Left lobe of liver (tissue), 2 donors: ENCODE data around the gene AFAP1L2. TPM values are rescaled to one million over a fixed set of nuclear protein-coding genes. Genes with fewer than 3 reads are reported as not detected.
A peak's percentile ranks its signal among the peaks of the same experiment; 100 is the strongest.

ENCODE experiments used
- ATAC-seq: fragments of 200-7000 bp; cut with Tn5 transposase; one replicate; pipeline ENCODE4 v1.9.1; 2020; ENCODE audit warnings: mild to moderate bottlenecking, moderate library complexity
- DNase-seq: peaks from one replicate; pipeline ENCODE4 v3.0.0-alpha.2; 2020; ENCODE audit warnings: low spot score
- total RNA-seq: library from RNA; stranded (reverse); gene quantifications from one replicate; pipeline ENCODE4 v1.2.1, GENCODE V29; 2021
- donor health status: DM: no; HTN: no; CAD: no; lungs with moderate emphysema.
- donor health status: DM: no; HTN: yes; CAD: no.

Gene AFAP1L2, protein sequence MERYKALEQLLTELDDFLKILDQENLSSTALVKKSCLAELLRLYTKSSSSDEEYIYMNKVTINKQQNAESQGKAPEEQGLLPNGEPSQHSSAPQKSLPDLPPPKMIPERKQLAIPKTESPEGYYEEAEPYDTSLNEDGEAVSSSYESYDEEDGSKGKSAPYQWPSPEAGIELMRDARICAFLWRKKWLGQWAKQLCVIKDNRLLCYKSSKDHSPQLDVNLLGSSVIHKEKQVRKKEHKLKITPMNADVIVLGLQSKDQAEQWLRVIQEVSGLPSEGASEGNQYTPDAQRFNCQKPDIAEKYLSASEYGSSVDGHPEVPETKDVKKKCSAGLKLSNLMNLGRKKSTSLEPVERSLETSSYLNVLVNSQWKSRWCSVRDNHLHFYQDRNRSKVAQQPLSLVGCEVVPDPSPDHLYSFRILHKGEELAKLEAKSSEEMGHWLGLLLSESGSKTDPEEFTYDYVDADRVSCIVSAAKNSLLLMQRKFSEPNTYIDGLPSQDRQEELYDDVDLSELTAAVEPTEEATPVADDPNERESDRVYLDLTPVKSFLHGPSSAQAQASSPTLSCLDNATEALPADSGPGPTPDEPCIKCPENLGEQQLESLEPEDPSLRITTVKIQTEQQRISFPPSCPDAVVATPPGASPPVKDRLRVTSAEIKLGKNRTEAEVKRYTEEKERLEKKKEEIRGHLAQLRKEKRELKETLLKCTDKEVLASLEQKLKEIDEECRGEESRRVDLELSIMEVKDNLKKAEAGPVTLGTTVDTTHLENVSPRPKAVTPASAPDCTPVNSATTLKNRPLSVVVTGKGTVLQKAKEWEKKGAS
- total RNA-seq: 1.3 TPM

GRCh38 chr10:114404171-114405010 lies at the start of gene AFAP1L2:
AFAP1L2 (minus strand) TSS chr10:114404502; CDS start chr10:114404455, 47 bp downstream.
- DNase-seq (no peak), ATAC-seq (peak; percentile 95)

GRCh38 chr10:114453576-114453975 lies 49.3 kb upstream of the AFAP1L2 start:
- no peak for ATAC-seq
- DNase-seq: no peak

GRCh38 chr10:114448897-114449296 lies 44.6 kb upstream of the AFAP1L2 start:
- ATAC-seq (peak; percentile 57), DNase-seq (no peak)

- ATAC-seq (no peak), DNase-seq (no peak)
These were observed 41.0 kb upstream of the AFAP1L2 start for GRCh38 chr10:114445332-114445731.

- ATAC-seq (no peak), DNase-seq (no peak)
These were observed 40.5 kb upstream of the AFAP1L2 start for GRCh38 chr10:114444819-114445218.

GRCh38 chr10:114442091-114442630 lies 37.9 kb upstream of the AFAP1L2 start:
- no peak for ATAC-seq
- DNase-seq: no peak

DNA sequence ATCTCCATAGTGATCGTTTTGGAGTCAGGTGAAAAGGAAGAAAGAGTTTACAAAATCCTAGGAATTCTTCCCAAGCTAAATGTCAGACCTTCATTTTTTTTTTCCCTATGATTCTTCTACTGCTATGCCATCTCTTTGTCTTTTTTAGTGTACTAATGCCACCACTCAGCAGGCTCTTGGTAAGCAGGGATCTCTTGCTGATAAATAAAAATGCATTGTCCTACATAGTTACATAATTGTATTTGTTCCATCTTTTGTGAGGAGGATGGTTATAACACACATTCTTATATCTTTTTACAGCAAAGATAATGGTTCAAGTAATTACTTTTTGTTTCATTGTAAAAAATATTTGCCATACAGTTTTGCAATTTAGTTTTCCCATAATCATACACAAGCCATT lies 36.8 kb upstream of the AFAP1L2 start:
- no peak for ATAC-seq

DNA sequence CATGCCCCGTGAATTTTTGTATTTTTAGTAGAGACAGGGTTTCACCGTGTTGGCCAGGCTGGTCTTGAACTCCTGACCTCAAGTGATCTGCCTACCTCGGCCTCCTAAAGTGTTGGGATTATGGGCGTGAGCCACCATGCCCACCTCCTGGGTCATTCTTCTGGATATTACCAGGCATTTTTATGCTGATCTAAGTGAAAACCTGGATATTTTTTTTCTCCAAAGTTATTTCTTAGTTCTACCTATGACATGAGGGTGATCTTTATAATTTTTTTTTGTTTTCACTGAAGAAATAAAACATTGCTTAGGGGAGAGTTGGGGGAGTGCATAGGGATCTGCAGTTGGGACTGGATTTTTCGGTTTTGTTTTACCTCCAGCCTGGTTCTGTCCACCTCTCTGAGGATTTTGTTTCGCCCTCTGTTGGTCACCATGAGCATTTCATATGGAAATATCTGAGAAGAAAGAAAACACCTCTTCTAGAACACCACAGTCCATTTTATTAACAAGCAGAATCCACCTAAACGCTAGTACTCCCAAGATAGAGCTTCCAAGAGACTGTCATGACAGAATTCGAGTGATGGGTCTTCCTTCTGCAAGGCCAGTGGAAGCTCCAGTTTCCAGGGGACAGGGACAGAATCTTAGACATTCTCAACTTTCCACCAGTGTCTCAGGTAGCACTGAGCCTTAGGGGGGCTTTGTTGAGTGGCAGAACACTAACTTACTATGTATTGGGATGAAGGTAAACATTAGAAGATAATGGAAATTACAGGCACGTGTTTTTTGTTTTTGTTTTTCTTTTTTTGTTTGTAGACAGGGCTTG lies 33.4 kb upstream of the AFAP1L2 start:
- ATAC-seq (peak; percentile 29), DNase-seq (no peak)

More for the DNA sequence above, 36.8 kb upstream of the AFAP1L2 start:
- no peak for DNase-seq

GRCh38 chr10:114436941-114437340 lies 32.6 kb upstream of the AFAP1L2 start:
- DNase-seq (no peak), ATAC-seq (no peak)

DNA sequence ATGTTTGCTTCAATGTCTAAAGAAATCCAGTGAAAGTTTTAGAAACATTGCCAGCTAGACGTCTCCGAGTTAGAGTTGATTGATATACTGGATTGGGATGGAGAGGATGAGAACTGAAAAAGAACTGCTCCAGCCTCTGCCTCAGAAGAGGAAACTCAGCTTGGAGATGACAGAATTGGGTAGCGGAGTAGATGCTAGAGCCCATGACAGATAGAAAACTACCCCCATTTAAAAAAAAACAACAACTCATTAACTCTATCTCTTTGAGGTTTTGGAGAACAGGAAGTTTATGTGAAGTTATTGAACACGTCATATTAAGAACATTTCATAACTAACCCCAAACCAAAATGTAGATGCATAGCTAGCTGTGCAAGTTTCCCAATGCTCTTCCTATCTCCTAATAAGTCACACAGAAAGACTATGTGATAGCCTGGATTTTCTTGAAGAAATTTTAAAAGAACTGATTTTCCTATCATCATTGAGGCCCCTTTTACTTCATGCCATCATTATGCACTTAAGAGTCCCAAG lies 28.3 kb upstream of the AFAP1L2 start:
- DNase-seq (no peak), ATAC-seq (no peak)

DNA sequence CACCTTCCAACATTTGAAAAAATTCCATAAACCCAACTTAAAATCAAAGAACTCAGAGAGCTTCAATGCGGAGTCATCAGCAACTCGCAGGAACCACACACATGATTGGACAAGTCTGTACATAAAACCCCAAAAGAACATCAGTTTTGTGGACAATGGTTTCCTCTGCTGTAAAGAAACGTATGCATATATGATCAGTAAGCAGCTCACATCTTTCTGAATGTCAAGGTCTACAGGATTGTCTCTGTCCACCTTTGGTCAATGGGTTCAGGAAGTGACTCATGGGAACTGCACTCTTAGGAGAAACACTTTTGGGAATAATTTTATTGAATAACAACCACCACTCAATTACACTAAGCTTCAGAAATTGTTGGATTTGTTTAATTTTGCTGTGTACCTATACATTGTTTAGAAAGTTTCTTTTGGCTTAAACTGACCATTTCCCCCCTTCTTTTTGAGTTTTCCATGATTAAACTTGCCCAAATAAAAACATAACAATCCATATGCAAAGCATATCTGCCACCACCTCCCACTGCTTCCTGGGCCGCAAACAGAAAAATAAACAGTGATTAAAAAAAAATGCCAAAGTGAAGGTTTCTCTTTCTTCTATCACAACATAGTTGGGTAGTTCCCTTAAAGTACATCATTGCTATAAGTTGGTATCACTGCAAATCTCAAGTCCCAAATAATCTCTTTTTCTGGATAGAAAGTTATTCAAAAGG lies 27.3 kb upstream of the AFAP1L2 start:
- DNase-seq (no peak), ATAC-seq (no peak)

- no peak for DNase-seq
- no peak for ATAC-seq
These were observed 26.5 kb upstream of the AFAP1L2 start for GRCh38 chr10:114430688-114431413.

DNA sequence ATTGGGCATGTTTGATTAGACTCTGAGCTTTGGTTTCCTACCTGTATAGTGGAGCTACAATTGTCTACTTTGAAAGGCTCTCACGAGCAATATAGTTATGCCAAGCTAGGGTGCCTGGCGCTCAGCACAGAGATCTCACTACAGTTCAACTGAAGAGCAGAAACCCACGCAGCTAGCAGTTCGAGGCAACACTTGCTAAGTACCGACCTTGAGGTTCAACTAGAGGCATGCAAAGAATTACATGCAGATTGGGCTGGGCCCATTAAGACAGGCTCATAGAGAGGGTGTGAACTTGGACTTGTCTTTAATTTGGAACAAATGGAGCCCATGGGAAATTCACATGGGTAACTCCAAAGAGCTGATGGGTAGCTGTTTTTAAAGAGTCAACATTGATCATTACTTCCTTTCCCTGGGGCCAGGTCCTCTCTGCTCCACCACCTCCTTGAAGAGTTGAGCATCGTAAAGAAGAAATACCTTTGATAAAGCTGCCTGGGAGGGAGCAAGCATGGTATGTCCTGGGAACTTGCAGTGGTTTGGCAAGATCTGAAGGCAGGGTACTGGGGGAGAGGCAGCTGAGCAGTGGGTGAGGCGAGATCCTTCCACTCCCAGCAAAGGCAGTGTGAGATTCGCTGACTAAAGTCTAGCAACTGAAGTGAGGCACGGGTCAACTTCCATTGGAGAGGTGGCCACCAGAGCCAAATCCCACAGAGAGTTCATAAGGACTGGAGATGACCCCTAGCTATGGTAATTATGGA lies 25.5 kb upstream of the AFAP1L2 start:
- ATAC-seq: peak; percentile 8

GRCh38 chr10:114427124-114427852 lies 23.0 kb upstream of the AFAP1L2 start:
- peak; percentile 33 for ATAC-seq
- no peak for DNase-seq

More for the DNA sequence above, 25.5 kb upstream of the AFAP1L2 start:
- no peak for DNase-seq

GRCh38 chr10:114426476-114426875 lies 22.2 kb upstream of the AFAP1L2 start:
- ATAC-seq: no peak
- DNase-seq: no peak

DNA sequence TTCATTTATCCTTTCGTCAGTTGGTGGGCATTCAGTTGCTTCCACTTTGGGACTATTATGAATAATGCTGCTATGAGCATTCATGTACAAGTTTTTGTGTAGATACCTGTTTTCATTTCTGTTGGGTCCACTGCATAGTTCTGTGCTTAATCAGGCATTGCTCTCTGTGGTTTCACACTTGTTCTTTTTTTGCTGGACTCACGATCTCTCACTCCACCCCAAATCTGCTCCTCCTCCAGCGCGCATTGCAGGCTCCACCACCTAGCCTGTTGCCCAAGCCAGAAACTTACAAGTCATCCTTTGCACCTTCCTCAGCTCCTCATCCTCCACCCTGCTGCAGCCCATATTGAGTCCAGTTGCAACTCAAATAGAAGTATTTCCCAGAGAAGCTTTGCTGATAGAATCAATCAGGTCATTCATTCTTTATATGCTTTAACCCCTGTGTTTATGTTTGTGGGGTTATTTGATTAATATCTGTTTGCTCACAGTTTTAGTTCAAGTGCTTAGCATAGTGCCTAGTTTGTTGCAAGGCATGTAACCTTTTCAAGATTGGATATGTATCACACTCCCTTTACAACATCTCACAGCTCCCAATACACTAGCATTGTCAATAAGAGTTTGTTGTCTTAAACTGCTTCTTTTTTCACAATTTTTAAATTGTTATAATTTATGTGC lies 16.6 kb upstream of the AFAP1L2 start:
- DNase-seq (no peak), ATAC-seq (no peak)
